Glutamatergic neuron (in vitro differentiated cells): ENCODE data around the gene IGSF9. TPM values are rescaled to one million over a fixed set of nuclear protein-coding genes. Genes with fewer than 3 reads are reported as not detected.

Source experiments
- DNase-seq: peaks from one replicate; pipeline ENCODE4 v3.0.0; 2022
- H3K27ac Mint-ChIP-seq: one replicate; pipeline ENCODE4 v1.8.0; 2020; ENCODE audit warnings: mild to moderate bottlenecking, mixed read lengths, inconsistent platforms; ENCODE audit not compliant: unreplicated experiment
- H3K27me3 Mint-ChIP-seq: one replicate; pipeline ENCODE4 v1.8.0; 2020; ENCODE audit warnings: mild to moderate bottlenecking, moderate library complexity, mixed read lengths, inconsistent platforms; ENCODE audit not compliant: unreplicated experiment
- H3K36me3 Mint-ChIP-seq: one replicate; pipeline ENCODE4 v1.8.0; 2020; ENCODE audit warnings: mild to moderate bottlenecking, mixed read lengths, inconsistent platforms; ENCODE audit not compliant: unreplicated experiment
- H3K4me1 Mint-ChIP-seq: one replicate; pipeline ENCODE4 v1.8.0; 2020; ENCODE audit warnings: mild to moderate bottlenecking, low read depth, mixed read lengths, inconsistent platforms; ENCODE audit not compliant: unreplicated experiment
- H3K4me3 Mint-ChIP-seq: one replicate; pipeline ENCODE4 v1.8.0; 2020; ENCODE audit warnings: mild to moderate bottlenecking, mixed read lengths, inconsistent platforms; ENCODE audit not compliant: unreplicated experiment
- H3K9me3 Mint-ChIP-seq: one replicate; pipeline ENCODE4 v1.8.0; 2020; ENCODE audit warnings: mild to moderate bottlenecking, moderate library complexity, mixed read lengths, inconsistent platforms; ENCODE audit not compliant: unreplicated experiment
- CTCF ChIP-seq: fragments of 200-600 bp; sonication (generic); IDR thresholded peaks from one replicate; pipeline ENCODE4 v1.5.0; 2021; ENCODE audit not compliant: partially characterized antibody, unreplicated experiment
- total RNA-seq: library from RNA; stranded (reverse); fragmentation: NEBNext Ultra II Directional; extraction: Animal tissue kit (Norgen Biotek cat#: 25700); gene quantifications from one replicate; pipeline ENCODE4 v1.2.1, GENCODE V29; 2021; ENCODE audit not compliant: unreplicated experiment

Gene IGSF9
- total RNA-seq, 1 donor from 2014 or later = 23.4 TPM

GRCh38 chr1:159920651-159921050 lies 24.8 kb downstream of the IGSF9 start:
- H3K27me3 Mint-ChIP-seq = peaks cover 15% of the 10 kb centered on the region
- peaks cover 13% of the 10 kb centered on the region for H3K9me3 Mint-ChIP-seq
- H3K27ac Mint-ChIP-seq = no peak overlapping the region
- peaks cover 8% of the 10 kb centered on the region for H3K36me3 Mint-ChIP-seq
- H3K4me3 Mint-ChIP-seq = no peak overlapping the region
- peaks cover 14% of the 10 kb centered on the region for H3K4me1 Mint-ChIP-seq
- DNase-seq = no peak
- no peak for TF ChIP-seq CTCF

- H3K27ac Mint-ChIP-seq = no peak overlapping the region
- peaks cover 13% of the 10 kb centered on the region for H3K27me3 Mint-ChIP-seq
- H3K4me1 Mint-ChIP-seq = peaks cover 14% of the 10 kb centered on the region
- H3K4me3 Mint-ChIP-seq = no peak overlapping the region
- no peak for TF ChIP-seq CTCF
- no peak for DNase-seq
- H3K36me3 Mint-ChIP-seq = peaks cover 8% of the 10 kb centered on the region
- peaks cover 13% of the 10 kb centered on the region for H3K9me3 Mint-ChIP-seq
Measured at GRCh38 chr1:159920202-159920601, 25.2 kb downstream of the IGSF9 start.

- H3K27me3 Mint-ChIP-seq = peaks cover 13% of the 10 kb centered on the region
- peaks cover 15% of the 10 kb centered on the region for H3K9me3 Mint-ChIP-seq
- no peak overlapping the region for H3K27ac Mint-ChIP-seq
- peaks cover 8% of the 10 kb centered on the region for H3K36me3 Mint-ChIP-seq
- no peak overlapping the region for H3K4me3 Mint-ChIP-seq
- H3K4me1 Mint-ChIP-seq = peaks cover 14% of the 10 kb centered on the region
- TF ChIP-seq CTCF = no peak
- DNase-seq = no peak
Measured at GRCh38 chr1:159919236-159919865, 26.1 kb downstream of the IGSF9 start.

- no peak for TF ChIP-seq CTCF
- H3K27ac Mint-ChIP-seq = no peak overlapping the region
- peaks cover 8% of the 10 kb centered on the region for H3K36me3 Mint-ChIP-seq
- H3K27me3 Mint-ChIP-seq = peaks cover 10% of the 10 kb centered on the region
- no peak for DNase-seq
- peaks cover 14% of the 10 kb centered on the region for H3K4me1 Mint-ChIP-seq
- H3K4me3 Mint-ChIP-seq = no peak overlapping the region
- H3K9me3 Mint-ChIP-seq = peaks cover 13% of the 10 kb centered on the region
Measured at GRCh38 chr1:159918352-159919200, 26.8 kb downstream of the IGSF9 start.
